CD4-positive, alpha-beta T cell (primary cell): ENCODE data around the gene PLPPR1. TPM values are rescaled to one million over a fixed set of nuclear protein-coding genes. Genes with fewer than 3 reads are reported as not detected.

Experiments used
- ATAC-seq: fragments of 200-7000 bp; cut with Tn5 transposase; one replicate; pipeline ENCODE4 v1.10.0; 2022; ENCODE audit warnings: mild to moderate bottlenecking; ENCODE audit not compliant: poor library complexity
- CTCF ChIA-PET: fragments of 350-600 bp; sonication (Branson Sonifier 250); formaldehyde crosslinking; loops from one replicate; lab custom pipeline; 2021; ENCODE audit warnings: antibody characterized with exemption, inconsistent platforms; lab: Charles Lee
- POLR2A ChIA-PET: fragments of 350-600 bp; sonication (Branson Sonifier 250); formaldehyde crosslinking; loops from one replicate; lab custom pipeline; 2021; ENCODE audit warnings: antibody characterized with exemption, inconsistent platforms; lab: Charles Lee
- DNase-seq, 14 experiments: peaks; one replicate each; pipeline ENCODE4 v3.0.0-alpha.2; 2013 to 2020; ENCODE audit warnings: mixed read lengths in 2 of 14
- H3K27ac ChIP-seq, 2 donors: one replicate each; pipeline versions ENCODE4 v1.5.1 to v1.7.0; 2013; ENCODE audit warnings: low read length in 2 of 2, low read depth in 1 of 2, mild to moderate bottlenecking in 1 of 2
- H3K27me3 ChIP-seq, 2 experiments: 1 replicate in 1 of 2; 2 replicates in 1 of 2; pipeline versions ENCODE4 v1.6.1 to v1.7.0; 2013; ENCODE audit warnings: low read length in 2 of 2, control low read depth in 1 of 2, mild to moderate bottlenecking in 1 of 2, moderate library complexity in 1 of 2; ENCODE audit not compliant: insufficient read depth in 2 of 2, control insufficient read depth in 1 of 2
- H3K36me3 ChIP-seq: one replicate; pipeline ENCODE4 v1.6.1; 2013; ENCODE audit warnings: low read length, control low read depth; ENCODE audit not compliant: insufficient read depth
- H3K4me1 ChIP-seq: one replicate; pipeline ENCODE4 v1.6.1; 2013; ENCODE audit warnings: low read length, control low read depth; ENCODE audit not compliant: insufficient read depth
- H3K4me3 ChIP-seq: one replicate; pipeline ENCODE4 v1.5.1; 2013; ENCODE audit warnings: mild to moderate bottlenecking, low read length, moderate library complexity
- H3K9me3 ChIP-seq, 2 experiments: 1 replicate in 1 of 2; 2 replicates in 1 of 2; pipeline versions ENCODE4 v1.6.1 to v1.7.0; 2013; ENCODE audit warnings: low read length in 2 of 2, mild to moderate bottlenecking in 2 of 2, control low read depth in 1 of 2, moderate library complexity in 1 of 2; ENCODE audit not compliant: control insufficient read depth in 1 of 2, insufficient read depth in 1 of 2
- H3K27ac Mint-ChIP-seq: one replicate; pipeline ENCODE4 v1.8.0; 2020; ENCODE audit warnings: mixed read lengths
- H3K27me3 Mint-ChIP-seq: one replicate; pipeline ENCODE4 v1.8.0; 2021; ENCODE audit warnings: mixed read lengths
- H3K36me3 Mint-ChIP-seq: one replicate; pipeline ENCODE4 v1.8.0; 2021; ENCODE audit warnings: low read depth, mixed read lengths
- H3K4me1 Mint-ChIP-seq: one replicate; pipeline ENCODE4 v1.8.0; 2021; ENCODE audit warnings: low read depth, mixed read lengths
- H3K4me3 Mint-ChIP-seq: one replicate; pipeline ENCODE4 v1.8.0; 2020; ENCODE audit warnings: mild to moderate bottlenecking, mixed read lengths
- H3K9me3 Mint-ChIP-seq: one replicate; pipeline ENCODE4 v1.8.0; 2020; ENCODE audit warnings: mixed read lengths
- intact Hi-C, 2 experiments: fragments of 100-400 bp; cut with DNase I in 1 of 2; cut with micrococcal nuclease in 1 of 2; formaldehyde crosslinking; loops; one replicate each; pipeline versions ENCODE4 v1.15.1 to v1.9.0; 2023 to 2025; cut with DNase I, micrococcal nuclease
- total RNA-seq, 174 experiments: library from RNA in 2 of 174; stranded (reverse) in 2 of 174; gene quantifications; one replicate each; pipeline ENCODE4 v1.2.3 and lab custom pipeline; 2021 to 2026
- TF ChIP-seq, protein P1 (sequence below): fragments of 200-600 bp; IDR thresholded peaks from one replicate; pipeline ENCODE4 v1.8.0; 2022; ENCODE audit warnings: antibody characterized with exemption, mild to moderate bottlenecking

Gene PLPPR1
- total RNA-seq, 2 experiments from 2014 or later: not detected

DNA sequence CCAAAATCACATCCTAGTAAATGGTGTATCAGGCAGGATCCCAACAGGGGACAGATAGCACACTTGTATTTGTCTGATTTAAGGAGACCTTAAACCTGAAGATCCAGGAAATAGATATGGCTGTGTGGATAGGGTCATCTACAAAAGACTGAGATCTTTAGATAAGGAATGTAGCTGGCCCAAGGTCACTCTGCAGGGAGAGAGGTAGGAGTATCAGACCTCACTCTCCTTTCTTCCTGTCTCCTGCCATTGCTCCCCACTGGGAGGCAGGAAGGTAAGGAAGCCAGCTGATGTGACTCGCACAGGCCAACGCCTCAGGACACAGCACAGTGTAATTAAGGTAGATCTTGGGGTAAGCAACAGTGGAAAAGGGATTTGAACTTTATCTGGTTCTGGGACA is 85.8 kb downstream of the PLPPR1 start:
- H3K4me3 Mint-ChIP-seq: no peak overlapping the region
- POLR2A ChIA-PET: no interaction called here
- H3K27ac ChIP-seq: no peak overlapping the region
- H3K9me3 Mint-ChIP-seq: no peaks in the 10 kb centered on the region
- H3K4me3 ChIP-seq: no peak overlapping the region
- no peak overlapping the region for H3K27ac Mint-ChIP-seq
- H3K36me3 ChIP-seq: no peaks in the 10 kb centered on the region
- ATAC-seq (no peak), DNase-seq (no peak)
- no peaks in the 10 kb centered on the region for H3K9me3 ChIP-seq
- intact Hi-C loops: no loop called here
- H3K36me3 Mint-ChIP-seq: no peaks in the 10 kb centered on the region
- peaks cover 3% of the 10 kb centered on the region for H3K27me3 Mint-ChIP-seq
- CTCF ChIA-PET: no interaction called here
- no peaks in the 10 kb centered on the region for H3K27me3 ChIP-seq
- no peaks in the 10 kb centered on the region for H3K4me1 Mint-ChIP-seq
- TF ChIP-seq, protein P1, sequence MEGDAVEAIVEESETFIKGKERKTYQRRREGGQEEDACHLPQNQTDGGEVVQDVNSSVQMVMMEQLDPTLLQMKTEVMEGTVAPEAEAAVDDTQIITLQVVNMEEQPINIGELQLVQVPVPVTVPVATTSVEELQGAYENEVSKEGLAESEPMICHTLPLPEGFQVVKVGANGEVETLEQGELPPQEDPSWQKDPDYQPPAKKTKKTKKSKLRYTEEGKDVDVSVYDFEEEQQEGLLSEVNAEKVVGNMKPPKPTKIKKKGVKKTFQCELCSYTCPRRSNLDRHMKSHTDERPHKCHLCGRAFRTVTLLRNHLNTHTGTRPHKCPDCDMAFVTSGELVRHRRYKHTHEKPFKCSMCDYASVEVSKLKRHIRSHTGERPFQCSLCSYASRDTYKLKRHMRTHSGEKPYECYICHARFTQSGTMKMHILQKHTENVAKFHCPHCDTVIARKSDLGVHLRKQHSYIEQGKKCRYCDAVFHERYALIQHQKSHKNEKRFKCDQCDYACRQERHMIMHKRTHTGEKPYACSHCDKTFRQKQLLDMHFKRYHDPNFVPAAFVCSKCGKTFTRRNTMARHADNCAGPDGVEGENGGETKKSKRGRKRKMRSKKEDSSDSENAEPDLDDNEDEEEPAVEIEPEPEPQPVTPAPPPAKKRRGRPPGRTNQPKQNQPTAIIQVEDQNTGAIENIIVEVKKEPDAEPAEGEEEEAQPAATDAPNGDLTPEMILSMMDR: no peak
- no peaks in the 10 kb centered on the region for H3K4me1 ChIP-seq

GRCh38 chr9:101115102-101115501 is 86.6 kb downstream of the PLPPR1 start:
- no peak overlapping the region for H3K4me3 Mint-ChIP-seq
- Histone ChIP-seq H3K9me3 (no peaks in the 10 kb centered on the region), H3K27ac (no peak overlapping the region), H3K27me3 (no peaks in the 10 kb centered on the region), H3K4me1 (no peaks in the 10 kb centered on the region), H3K4me3 (no peak overlapping the region), H3K36me3 (no peaks in the 10 kb centered on the region)
- TF ChIP-seq, protein P1: no peak
- H3K27me3 Mint-ChIP-seq: peaks cover 3% of the 10 kb centered on the region
- intact Hi-C loops: no loop called here
- CTCF ChIA-PET: no interaction called here
- H3K36me3 Mint-ChIP-seq: no peaks in the 10 kb centered on the region
- no peaks in the 10 kb centered on the region for H3K9me3 Mint-ChIP-seq
- no peaks in the 10 kb centered on the region for H3K4me1 Mint-ChIP-seq
- no peak for ATAC-seq
- POLR2A ChIA-PET: no interaction called here
- no peak overlapping the region for H3K27ac Mint-ChIP-seq
- no peak for DNase-seq

GRCh38 chr9:101117161-101117560 is 88.6 kb downstream of the PLPPR1 start:
- no peaks in the 10 kb centered on the region for H3K27me3 ChIP-seq
- H3K9me3 ChIP-seq: no peaks in the 10 kb centered on the region
- H3K27me3 Mint-ChIP-seq: no peaks in the 10 kb centered on the region
- no peak for DNase-seq
- CTCF ChIA-PET: no interaction called here
- no peak for ATAC-seq
- no peak overlapping the region for H3K4me3 ChIP-seq
- H3K27ac Mint-ChIP-seq: no peak overlapping the region
- no peaks in the 10 kb centered on the region for H3K36me3 ChIP-seq
- no peaks in the 10 kb centered on the region for H3K4me1 Mint-ChIP-seq
- H3K4me3 Mint-ChIP-seq: no peak overlapping the region
- H3K27ac ChIP-seq: no peak overlapping the region
- H3K36me3 Mint-ChIP-seq: no peaks in the 10 kb centered on the region
- H3K9me3 Mint-ChIP-seq: no peaks in the 10 kb centered on the region
- no peaks in the 10 kb centered on the region for H3K4me1 ChIP-seq
- POLR2A ChIA-PET: no interaction called here
- intact Hi-C loops: no loop called here
- TF ChIP-seq, protein P1: no peak
